Activated gamma-delta T cell (primary cell): ENCODE results near the gene ZNF19.
A peak's percentile ranks its signal among the peaks of the same experiment; 100 is the strongest.

Source experiments
- DNase-seq: peaks from one replicate; lab custom pipeline; 2025; lab: John Stamatoyannopoulos, UW

Gene ZNF19

DNA sequence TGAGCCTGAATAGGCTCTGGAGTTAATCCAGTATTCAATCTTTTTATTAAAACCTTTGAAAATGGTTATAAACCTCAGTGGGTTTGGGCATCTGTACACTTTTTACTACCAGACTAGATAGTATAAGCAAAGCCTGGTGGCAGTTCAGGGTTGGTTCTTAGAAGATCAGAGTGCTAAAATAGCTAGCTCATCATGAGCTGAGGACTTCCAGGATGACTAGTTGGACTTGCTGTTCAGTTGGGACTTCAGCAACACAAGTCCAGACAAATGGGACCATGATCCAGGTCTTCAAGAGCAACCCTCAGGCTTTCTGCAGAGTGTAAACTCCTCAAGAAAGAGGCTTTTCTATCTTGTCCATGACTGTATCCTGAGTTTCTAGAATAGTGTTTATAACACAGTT lies 1.2 kb upstream of the ZNF19 start:
- DNase-seq, result no peak

DNA sequence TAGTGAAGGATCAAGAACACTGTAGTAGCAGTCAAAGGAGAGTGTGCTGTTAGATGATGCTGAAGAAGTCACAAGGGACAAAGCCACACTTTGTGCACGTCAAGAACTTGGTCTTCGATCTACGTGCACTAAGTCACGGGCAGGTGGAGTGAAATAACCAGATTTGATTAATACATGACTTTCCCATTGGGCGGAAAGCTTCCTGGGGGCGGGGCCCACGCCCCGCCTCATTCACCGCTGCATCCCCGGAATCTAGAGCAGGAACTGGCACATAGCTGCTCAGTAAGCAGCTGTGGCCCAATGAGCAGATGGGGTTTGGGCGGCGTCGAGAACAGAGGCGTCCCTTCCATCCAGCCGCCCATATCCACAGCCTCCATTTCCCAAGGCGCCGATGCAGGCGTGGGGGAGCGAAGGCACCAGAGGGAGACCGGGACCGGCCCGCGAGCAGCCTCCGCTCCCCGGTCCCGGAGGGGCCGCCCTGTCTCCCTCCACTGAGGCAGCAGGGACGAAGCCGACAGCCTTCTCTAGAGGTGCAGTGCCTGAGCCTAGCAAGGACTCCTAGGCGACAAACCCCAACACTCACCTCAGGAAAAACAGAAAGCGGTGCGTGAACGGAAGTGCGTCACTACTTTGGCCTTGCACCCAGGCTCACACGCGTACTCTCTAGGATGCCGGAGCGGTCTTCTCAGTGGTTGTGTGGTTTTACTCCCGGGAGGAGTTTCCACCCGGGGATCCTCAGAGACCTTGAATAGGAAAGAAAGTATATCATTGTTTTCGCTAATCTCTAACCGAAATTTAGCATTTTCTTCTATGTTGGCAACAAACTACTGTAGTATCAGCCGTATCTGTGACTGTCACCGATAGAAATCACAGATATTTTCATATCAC lies 4.9 kb downstream of the ZNF19 start:
- DNase-seq, result peak; percentile 51

DNA sequence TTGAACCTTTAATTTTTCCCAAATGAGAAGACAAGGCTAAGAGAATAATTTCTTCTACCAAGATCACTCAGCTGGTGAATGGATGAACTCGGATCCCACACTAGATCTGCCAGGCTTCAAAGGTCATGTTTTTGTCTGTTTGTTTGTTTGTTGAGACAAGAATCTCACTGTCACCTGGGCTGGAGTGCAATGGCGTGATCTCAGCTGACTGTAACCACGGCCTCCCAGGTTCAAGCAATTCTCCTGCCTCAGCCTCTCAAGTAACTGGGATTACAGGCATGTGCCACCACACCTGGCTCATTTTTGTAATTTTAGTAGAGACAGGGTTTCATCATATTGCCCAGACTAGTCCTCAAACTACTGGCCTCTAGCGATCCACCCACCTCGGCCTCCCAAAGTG lies 6.6 kb downstream of the ZNF19 start:
- no peak for DNase-seq

- DNase-seq, result no peak
Observed at GRCh38 chr16:71480956-71481355, 8.2 kb downstream of the ZNF19 start.

DNA sequence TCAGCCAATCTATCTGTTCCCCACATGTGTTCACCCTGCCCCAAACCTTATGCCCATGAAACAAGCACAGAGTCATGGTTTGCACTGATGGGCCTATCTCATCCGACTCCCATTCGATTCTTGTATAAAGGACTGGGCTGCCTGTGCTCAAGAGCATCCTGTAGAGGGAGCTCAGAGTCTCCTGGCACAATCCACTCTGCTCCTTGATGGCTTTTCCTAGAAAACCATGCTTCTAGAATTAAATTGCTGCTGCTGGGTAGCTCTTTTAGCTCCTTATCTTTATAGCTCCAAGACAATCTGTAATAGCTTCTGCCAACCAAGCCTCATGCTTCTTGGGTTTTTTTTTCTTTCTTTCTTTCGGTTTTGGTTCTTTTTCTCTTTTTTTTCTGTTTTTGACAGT lies 9.7 kb downstream of the ZNF19 start:
- DNase-seq, result no peak

DNA sequence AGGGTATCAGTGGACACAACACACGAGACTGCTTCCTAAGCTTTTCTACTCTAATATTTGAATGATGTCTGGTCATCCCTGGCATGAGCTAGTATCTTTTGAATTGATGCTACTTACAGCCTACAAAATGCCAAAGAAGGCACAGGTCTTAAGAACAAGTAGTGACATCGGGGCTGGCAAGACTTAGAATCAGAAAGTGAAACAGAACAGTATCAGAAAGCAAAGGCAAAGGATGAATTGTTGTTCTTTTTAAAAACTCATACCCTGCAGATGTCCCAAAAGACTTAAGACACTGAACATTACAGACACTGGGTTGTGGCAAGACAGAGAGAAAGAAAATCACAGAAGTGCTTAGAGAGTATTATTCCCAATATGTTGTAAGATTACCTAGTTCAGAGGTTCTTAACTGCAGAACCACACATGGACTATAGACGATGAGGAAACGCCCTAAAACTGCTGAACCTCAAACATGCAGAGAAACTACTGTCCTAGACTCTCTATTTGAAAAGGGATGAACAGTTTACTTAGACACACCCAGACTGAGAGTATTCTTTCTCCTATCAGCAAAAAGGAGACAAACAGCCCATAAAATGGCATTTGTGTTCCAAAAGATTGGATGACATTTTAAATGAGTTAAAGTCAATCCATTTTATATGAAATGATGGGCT lies 12.5 kb downstream of the ZNF19 start:
- no peak for DNase-seq

- no peak for DNase-seq
Observed at GRCh38 chr16:71474864-71475263, 14.3 kb downstream of the ZNF19 start.

DNA sequence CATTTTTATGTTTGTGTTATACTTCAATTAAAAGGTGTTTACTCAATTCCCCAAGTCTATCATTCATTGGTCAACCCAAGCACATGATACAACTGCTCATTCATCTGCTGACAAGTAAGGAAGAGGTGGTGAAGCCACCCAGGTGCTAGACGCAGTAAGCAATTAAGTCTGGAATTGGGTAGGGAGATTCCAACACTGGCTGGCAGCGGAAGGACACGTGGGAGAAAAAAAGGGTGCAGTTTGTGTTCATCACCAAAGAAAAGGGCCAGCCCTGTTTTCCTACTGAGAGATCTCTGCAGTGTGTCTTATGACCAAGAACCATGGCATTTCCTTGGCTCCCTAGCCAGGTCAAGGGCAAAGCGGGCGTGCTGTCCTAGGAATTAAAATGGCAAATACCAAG lies 15.2 kb downstream of the ZNF19 start:
- no peak for DNase-seq

- no peak for DNase-seq
Observed at GRCh38 chr16:71472931-71473330, 16.2 kb downstream of the ZNF19 start.

DNA sequence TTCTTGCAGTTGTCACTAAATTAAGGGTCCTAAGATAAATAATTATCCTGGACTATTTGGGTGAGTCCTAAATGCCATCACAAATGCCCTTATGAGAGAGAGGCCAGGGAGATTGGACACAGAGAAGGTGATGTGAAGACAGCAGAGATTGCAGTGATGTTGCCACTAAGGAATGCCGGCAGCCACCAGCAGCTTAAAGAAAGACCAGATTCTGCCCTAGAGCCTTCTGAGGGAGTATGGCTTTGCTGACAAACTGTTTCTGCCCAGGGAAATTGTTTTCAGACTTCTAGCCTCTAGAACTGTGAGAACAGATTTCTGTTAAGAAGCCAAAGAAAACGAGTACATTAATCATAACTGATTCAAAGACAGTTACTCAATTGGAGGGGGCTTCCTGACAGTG lies 17.1 kb downstream of the ZNF19 start:
- DNase-seq, result no peak

DNA sequence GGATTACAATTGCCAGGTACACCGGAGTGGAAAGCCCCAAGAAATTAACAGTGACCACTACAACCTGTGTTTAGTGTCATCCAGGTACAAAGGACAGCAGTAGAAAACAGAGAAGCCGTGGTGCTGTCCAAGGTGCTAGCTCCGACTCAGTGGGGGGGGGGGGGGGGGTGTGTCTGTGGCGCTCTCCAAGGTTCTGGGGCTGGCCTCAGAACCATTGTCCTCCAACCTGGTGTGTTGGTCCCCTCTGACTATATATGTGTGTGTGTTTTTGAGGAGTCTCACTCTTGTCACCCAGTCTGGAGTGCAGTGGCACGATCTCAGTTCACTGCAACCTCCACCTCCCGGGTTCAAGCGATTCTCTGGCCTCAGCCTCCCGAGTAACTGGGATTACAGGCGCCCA lies 21.3 kb downstream of the ZNF19 start:
- DNase-seq, result no peak

- DNase-seq, result no peak
Observed at GRCh38 chr16:71464231-71464630, 24.9 kb downstream of the ZNF19 start.

DNA sequence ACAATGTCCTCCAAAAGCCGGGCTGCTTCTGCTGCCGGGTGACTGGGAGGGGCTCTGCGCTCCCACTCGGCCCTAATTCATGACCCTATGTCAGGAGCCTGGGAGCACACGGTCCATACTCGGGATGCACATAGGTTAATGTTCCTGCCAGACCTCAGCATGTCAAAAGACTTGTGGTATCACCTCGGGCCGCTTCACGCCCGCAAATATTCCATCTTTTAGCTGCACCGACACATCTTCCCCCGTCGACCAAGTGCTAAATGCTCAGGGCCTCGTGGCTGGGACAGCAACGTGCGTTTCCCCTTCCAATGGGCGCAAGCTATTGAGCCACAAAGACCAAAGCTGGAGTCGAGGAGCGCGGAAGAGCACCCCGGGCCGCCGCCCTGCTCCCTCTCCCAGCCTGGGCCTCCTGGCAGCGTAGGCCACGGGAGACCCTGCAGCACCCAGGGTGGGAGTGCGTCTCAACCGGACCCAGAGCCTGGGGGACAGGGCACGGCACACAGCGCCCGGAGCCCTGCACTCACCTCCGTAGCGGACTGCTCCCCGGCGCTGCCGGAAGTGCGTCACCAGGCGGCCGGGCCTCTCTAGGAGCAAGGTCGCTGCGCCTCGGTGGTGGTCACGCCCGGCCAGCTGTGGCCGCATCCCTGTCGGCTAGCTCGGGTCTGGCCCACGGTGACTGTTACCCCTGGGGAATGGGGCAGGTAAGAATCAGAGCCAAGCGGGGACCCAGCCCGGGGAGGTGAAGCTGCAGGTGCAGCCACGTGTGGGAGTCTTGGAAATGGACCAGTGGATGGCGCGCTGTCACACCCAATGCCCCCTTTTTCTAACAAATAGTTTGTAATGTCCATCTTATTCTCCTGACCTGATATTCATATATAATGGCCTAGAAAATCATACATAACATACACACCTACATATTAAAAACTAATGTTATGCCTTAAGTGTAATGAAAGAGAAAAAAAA lies 27.2 kb downstream of the ZNF19 start, which contains the start of gene ZNF23:
TSS of gene ZNF23 (minus strand) at position 562 of the 963 bp plus-strand sequence. CDS start 5,451 bp downstream, outside the sequence.
- peak; percentile 67 for DNase-seq

GRCh38 chr16:71460941-71461340 lies 28.2 kb downstream of the ZNF19 start:
- DNase-seq, result no peak

- DNase-seq, result no peak
Observed at GRCh38 chr16:71460236-71460635, 28.9 kb downstream of the ZNF19 start.

DNA sequence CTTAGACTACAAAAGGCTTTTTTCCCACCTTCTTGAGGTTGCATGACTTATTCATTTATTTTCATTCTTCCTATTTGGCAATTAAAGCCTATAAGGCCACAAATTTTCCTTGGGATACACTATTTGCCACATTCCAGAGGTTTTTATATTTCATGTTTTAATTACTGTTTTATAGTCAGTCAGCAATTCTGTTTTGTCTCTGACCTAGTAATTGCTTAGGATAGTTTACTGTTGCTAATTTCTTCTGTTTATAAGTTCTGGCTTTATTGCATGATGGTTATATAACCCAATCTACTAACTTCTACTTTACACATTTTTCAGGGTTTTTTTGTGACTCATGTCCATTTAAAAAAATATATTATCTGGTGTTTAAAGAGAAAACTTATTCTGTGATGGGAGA lies 29.6 kb downstream of the ZNF19 start:
- no peak for DNase-seq

GRCh38 chr16:71456801-71457200 lies 32.3 kb downstream of the ZNF19 start:
- DNase-seq, result no peak

DNA sequence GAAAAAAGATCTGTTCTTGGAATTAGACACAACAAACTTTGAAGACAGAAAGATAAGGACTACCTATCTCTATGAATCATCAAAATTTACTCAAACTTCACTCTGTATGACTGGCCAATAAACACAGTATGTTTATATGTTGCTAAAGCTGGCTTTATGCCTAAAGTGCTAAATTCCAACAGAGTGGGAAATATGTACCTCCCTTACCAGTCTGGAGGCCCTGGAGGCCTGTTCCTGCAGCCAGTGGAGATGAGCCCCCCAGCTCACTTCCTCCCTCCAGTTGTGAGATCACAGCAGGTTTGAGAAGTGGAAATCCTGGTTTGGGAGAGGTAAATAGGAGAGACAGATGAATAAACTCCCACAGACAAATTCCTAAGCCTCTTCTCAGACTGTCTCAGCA lies 36.1 kb downstream of the ZNF19 start:
- no peak for DNase-seq

DNA sequence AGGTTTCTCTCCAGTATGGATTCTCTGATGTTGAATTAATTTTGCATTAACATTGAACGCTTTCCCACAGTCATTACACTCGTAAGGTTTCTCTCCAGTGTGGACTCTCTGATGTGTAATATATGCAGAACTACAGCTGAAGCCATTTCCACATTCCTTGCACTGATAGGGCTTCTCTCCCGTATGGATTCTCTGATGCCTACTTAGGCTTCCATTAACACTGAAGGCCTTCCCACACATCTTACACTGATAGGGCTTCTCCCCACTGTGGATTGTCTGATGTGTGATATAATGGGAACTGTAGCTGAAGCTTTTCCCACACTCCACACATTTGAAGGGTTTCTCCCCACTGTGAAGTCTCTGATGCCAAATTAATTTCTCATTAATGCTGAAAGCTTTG lies 40.1 kb downstream of the ZNF19 start:
- DNase-seq, result no peak

DNA sequence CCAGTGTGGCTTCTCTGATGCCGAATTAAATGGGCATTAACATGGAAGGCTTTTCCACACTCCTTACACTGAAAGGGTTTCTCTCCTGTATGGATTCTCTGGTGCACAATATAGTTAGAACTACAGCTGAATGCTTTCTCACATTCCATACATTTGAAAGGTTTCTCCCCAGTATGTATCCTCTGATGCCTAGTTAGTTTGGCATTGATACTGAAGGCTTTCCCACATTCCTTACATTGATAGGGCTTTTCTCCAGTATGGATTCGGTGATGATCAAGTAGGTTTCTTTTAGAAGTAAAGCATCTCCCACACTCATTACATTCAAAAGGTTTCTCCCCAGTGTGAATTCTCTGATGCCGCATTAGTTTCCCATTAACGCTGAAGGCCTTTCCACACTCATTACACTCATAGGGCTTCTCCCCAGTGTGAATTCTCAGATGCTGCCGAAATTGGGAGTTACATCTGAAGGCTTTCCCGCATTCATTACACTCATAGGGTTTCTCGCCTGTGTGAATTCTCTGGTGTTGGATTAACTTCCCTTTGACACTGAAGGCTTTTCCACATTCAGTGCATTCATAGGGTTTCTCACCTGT lies 40.8 kb downstream of the ZNF19 start:
- DNase-seq, result no peak

GRCh38 chr16:71443714-71444113 lies 45.4 kb downstream of the ZNF19 start:
- DNase-seq, result no peak

DNA sequence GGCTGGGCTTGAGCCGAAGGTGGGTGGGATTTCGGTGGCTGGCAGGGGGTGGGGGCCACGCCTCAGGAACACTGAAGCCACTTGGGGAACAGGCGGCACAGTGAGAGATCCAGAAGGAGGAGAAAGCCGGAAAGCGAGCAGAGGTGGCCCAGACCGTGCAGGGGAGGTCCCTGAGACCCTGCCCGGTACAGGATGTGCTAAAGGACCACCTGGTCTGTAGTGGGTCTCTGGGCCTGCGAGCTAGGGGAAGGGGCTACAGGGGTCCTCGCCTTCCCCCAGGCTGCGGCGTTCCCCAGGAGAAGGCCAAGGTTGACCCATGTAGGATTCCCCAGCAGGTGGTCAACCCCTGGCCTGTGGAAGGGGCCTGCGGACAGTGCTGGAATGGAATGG lies 47.1 kb downstream of the ZNF19 start, which contains the start of gene TLE7:
TSS of gene TLE7 (minus strand) at position 4 of the 390 bp plus-strand sequence. CDS start 8,730 bp downstream, outside the sequence.
- DNase-seq, result no peak
